DMS 273 treated with DMSO at 0.1 percent for 48 hours (cell line): Measurements from ENCODE around the gene LDB2.

Source experiments
- DNase-seq: peaks from one replicate; lab custom pipeline; 2025; lab: John Stamatoyannopoulos, UW

LDB2 gene

DNA sequence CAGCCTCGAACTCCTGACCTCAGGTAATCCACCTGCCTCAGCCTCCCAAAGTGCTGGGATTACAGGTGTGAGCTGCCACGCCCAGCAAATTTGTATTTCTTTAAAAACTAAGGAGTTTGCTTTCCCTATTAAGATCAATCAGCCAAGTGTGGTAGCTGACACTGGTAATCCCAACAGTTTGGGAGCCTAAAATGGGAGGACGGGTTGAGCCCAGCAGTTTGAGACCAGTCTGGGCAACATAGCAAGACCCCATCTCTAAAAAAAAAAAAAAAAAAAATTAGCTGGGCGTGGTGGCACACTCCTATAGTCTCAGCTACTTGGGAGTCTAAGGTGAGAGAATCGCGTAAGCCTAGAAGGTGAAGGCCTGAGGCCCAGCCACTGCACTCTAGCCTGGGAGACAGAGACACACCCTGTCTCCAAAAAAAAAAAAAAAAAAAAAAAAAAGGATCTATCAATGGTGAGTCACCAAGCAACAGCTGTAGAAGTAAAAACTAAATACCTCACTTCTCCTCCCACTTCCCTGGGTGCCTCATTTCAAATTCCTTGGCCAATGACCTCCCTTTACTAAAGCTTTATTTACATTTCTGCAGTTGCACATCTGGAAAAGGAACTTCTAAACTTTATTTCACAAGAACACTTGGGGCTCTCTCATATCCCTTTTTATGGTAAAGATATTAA, 54.5 kb downstream of the LDB2 start:
- no peak for DNase-seq

DNA sequence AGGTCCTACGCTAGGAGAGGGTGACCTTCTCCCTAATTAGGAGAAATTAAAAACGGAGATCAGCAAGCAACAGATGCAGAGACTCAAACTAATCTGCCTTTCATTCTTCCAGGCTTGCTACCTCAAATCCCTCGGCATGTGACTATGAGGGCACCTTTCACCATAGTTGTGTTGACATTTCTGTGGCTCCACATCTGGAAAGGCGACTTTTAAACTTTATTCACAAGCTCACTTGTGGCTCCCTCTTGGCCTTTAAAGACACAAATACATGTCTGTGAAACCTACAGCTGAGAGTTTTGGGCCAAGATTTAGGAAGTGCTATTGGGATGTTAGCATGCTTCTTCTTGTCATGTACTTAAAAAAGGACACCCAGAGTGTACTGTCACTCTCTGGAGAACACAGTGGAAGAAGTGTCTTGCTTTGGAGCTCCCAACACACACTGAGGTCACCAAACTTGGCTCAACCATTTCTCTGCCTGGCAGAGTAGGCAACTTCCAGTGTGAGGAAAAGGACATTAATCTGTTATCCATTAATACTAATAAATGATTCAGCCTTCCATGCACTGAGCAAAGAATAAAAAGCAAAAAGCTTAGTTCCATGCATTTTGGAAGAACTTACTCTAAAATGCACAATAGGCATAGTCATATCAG, 60.1 kb downstream of the LDB2 start:
- no peak for DNase-seq

DNA sequence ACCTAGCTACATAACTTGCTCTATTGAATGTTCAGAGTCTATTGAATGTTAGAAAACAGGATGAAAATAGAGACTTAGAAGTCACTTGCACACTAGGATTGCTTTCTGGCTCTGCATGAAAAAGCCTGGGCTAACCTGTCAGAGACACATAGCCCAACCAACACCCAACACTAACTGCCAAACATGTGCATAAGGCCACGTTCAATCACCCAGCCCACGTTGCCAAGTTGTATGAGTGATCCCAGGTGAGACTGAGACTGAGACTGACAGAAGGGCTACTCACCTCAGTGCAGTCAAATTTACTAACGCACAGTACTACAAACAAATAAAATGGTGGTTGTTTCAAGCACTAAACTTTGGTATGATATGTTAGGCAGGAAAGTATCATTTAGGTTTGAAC, 61.0 kb downstream of the LDB2 start:
- no peak for DNase-seq

DNA sequence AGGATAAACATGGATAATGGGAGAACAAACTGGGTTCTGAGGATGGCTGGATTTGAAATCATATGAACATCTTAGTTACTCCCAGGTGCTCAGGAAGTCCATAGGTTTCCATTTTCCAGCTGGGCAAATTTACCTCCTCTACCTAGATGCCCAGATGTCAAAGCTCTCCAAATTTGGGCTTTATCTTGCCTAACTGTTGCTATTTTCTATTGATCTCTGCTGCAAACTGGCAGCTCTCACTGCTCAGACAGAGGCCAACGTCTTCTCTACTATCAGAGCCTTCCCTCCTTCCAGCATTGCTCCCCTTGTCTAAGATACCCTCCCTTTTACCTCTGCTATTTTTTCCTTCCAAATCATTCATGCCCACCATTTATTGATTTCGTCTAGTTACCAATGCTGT, 62.1 kb downstream of the LDB2 start:
- no peak for DNase-seq

DNA sequence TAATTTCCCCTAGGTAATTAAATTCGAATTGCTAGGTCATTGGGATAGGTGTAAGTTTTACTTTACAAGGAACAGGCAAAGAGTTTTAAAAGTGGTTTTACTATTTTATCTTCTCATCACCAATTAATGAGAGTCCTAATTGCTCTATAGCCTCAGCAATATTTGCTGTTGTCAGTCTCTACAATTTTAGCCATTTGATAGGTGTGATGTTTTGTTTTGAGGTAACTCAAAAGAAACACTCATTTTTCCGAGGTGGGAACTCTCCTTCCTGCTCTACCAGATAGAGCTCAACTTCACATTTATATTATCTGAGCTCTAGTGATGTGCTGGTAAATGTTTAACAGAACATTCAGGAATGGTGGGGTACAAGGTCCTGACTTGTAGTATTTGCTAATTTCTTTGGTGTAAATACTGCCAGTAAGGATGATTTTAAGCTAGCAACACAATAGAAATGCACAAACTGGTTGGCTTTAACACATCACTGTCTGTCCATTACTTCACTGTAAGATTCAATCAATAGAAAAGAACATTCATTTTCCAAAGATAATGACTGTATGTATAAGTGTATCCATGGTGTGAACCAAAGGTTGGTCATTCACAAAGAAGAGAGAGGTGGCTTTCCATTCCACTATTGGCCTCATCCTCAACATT, 62.7 kb downstream of the LDB2 start:
- DNase-seq = no peak

DNA sequence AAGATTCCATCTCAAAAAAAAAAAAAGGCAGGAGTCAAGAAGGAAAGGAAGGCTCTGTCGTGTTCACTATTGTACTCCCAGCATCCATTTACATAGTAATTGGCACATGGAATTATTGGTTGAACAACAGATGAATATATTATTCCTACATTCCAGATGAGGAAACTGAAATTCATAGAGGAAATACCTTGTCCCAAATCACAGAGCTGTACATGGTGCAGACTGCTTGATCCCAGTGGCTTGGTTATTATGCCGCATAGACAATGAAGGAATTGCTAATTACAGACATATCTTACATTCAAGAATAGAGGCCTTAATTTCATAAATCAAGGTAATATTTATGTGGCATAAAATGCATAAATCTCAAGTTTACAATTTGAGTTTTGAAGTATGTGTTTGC, 63.6 kb downstream of the LDB2 start:
- no peak for DNase-seq

DNA sequence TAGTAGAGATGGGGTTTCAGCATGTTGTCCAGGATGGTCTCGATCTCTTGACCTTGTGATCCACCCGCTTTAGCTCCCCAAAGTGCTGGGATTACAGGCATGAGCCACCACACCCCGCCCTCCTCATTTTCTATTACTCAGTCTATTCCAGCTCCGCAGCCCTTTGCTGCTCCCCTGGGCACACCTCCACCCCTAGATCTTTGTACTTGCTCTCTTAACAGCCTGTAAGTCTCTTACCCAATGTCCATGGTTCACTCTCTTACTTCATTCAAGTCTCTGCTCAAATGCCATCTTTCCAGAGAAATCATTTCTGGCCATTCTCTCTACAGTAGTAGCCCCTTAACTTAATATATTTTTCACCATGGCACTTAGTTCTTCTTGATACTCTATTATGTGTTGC, 64.7 kb downstream of the LDB2 start:
- no peak for DNase-seq

DNA sequence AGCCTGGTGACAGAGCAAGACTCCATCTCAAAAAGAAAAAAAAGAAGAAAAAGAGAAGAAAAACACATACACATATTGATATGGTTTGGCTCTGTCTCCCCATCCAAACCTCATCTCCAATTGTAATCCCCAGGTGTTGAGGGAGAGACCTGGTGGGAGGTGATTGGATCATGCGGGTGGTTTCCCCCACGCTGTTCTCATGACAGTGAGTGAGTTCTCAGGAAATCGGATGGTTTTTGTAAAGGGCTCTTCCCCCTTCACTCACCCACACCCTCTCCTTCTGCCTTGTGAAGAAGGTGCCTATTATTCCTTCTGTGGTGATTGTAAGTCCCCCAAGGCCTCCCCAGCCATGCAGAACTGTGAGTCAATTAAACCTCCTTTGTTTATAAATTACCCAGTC, 68.4 kb downstream of the LDB2 start:
- no peak for DNase-seq

DNA sequence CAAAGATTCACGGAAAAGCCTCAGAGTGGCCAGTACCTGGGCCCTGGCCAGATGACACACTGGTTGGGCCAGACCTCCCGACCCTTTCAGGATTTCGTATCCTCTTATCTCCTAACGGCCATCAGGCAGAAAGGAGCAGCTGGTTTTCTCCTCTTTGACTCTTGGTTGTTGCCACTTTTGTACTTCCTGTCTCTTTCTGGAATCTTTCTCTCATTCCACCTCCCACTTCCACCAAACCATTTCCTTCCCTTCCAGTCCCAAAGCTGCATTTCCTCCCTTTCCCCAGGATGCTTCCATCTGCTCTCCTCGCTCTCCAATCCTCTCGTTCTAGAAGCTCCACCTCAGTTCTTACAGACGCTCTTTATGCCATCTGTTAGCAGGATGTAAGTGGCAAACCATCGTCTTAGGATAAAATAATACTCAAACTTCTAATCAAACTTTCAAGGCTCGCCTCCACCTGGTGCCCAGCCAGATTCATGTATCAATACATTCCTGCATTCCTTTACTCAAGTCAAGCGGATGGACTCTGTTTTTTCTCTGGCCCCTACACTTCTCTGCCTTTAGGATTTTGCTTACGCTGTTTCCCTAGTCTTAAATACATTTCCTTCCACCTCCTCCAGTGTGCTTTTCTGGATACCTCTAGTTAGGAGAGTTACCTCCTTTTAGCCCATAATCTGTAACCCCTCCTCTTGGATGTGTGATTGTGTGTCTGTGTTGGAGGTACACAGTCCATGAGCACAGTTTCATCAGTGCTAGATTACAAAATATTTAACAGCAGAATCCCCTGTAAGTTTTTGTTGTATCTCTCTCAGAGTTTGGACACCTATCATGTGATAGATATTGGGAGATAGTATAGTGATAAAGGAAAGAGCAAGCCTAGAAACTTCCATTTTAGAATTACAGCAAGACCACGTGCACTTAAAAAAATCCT, 70.4 kb downstream of the LDB2 start:
- DNase-seq = no peak

DNA sequence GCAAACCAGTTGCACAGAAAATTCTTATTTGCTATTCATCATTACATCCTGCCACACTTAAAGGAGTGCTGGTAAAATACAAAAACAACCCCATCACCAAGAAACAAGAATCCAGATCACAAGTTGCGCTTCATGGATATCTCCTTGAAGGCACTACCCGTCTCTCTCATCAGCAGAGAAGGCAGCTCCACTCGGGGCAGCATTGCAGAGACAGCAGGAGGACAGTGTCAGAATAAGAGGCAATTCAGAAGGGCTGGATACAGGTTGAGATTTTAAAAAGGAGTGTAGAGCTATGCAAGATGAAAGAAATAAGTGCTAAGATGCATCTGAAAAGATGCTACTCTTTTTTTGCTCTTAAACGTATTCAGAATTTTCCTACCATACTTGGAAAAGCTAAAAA, 71.4 kb downstream of the LDB2 start:
- DNase-seq = no peak

DNA sequence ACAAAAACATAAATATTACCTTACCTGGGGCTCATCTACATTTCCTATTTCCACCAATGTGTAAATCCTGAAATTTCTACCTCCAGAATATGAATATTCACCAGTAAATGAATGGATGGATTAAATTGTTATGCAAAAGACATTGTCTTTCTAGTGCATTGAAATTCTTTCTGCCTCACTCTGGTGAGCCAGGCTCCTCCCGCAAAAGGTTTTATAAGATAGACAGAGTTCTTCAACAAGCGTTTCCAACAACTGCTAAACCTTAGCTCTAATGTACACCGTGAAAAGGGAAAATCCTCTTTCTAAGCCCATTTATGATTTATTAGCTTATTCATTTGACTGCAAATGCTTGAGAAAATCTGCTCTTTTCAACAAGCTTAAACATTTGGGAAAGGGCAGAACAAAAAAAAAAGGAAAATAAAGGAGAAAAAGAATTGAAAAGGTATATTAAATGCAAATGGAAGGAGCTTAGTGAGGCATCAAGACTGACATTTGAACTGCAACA, 72.0 kb downstream of the LDB2 start:
- DNase-seq = no peak

DNA sequence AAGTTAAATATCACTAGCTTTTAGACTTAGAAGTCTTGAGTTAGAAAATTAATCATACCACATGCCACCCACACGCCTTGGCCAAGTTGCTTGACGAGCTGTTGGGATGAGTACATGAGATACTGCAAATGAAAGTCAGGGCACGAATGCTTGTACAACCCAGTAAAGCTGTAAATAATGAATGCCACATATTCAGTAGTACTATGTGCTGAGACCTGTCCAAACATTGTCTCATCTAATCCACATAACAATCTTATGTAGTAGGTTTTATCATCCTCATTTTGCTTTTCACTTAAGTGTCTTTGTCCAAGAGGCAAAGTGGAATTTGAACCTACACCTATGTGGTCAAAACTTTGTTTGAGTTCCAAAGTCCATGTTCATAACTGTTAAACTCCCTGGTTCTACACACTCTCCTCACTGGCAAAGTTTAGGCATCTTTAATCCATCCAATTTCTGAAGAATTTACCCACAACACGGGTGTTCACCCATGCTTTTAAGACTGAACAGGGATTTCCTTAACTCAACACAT, 74.1 kb downstream of the LDB2 start:
- no peak for DNase-seq

DNA sequence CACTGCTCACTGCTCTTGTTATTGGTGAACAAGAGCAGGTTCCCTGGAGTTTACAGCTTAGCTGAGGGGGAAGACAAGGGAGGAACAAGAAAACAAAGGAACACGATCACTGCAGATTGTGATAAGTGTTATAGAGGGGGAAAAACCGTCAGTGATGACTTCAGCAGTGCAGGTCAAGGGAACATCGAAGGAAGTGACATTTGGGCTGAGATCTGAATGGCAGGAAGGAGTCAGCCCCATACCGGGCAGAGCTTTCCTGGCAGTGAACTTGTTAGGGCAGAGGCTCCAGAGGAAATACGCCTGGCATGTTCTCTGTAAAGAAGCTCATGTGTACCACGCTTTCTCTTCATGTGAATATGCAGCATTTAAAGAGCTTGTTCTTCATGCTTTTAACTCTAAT, 78.1 kb downstream of the LDB2 start:
- no peak for DNase-seq

DNA sequence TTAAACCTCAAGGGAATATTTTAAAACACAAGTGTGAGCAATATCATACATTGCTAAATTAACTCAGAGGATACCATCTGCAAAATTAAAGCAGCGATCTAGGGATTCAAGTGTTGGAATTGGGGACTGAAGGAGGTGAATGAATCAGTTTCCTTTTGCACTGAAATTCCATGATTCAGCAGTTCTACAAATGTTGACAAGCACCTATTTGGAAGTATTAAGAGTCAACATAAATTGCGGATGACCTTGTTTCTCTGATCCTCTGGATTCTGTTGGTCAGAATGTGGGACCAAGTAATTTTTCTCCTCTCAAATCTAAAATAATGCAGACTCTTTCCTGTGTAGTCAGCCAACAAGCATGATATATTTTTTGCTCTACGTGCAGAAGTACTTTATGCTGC, 78.8 kb downstream of the LDB2 start:
- DNase-seq = no peak

DNA sequence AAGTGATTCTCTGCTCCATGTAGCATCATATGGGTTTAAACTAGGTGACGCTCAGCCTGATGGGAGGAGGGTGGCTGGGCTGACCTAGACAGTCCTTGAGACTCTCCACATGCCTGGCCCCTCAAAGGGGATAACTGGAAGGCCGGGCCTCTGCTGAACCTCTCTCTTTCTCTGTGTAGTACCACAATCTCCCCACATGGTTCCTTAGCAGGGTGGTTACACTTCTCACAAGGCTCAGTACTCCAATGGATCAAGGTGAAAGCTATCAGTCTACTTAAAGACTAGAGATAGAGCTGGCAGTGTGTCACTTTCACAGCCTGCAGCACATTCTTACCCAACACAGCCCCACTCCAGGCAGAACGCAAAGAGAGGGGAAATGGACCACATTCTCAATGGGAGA, 80.4 kb downstream of the LDB2 start:
- no peak for DNase-seq

DNA sequence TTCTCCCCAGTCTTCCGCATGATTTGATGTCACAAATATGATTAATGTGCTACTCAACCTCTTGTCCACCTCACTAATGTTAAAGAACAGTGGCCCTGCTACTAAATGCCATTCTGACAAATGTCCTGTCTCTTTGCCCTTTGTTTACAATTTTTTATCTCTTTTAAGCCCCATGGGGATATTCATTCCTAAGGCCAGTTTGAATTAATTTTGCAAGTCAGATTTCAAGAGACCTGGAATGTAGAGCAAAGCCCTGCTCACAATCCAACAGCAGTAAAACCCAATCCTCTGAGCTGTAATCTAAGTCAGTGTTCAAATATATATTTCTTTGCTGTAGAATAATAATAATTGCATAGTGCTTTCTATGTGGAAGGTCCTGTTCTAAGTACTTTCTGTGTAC, 81.2 kb downstream of the LDB2 start:
- DNase-seq = no peak

DNA sequence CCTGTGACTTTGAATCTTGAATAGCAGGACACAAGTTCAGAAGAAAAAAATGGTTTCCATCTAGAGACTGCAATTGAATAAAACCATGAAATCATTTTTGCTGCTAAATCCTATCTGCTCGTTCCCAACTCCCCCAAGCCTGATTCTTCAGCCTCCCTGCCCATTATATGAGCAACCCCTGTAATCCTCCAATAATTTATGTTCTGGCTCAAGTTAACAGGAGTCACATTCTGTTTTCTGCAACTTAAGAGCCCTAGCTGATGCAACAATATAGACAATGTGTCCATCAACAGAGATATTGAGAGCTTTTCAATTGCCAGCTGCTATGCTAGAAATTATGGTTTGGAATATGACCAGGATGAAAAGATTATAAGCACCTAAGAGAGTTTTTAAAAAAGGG, 84.1 kb downstream of the LDB2 start:
- DNase-seq = no peak

DNA sequence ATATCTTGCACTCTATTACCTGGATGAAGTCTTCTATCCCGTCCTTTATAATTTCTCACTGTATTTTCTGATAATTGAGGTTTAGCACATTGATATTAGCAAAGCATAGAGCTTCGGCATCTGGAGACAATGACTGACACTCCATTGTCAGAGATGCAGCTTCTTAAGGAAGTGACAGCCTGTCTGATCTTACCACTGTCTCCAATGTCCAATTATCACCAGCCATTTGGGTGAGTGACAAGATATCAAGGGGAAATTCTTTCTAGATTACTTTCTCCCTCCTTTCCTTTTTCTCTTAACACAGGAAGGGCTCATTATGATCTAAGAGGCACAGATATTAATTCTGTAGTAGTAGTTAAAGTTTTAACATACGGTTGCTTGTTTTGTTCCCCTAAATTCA, 86.4 kb downstream of the LDB2 start:
- DNase-seq = no peak

DNA sequence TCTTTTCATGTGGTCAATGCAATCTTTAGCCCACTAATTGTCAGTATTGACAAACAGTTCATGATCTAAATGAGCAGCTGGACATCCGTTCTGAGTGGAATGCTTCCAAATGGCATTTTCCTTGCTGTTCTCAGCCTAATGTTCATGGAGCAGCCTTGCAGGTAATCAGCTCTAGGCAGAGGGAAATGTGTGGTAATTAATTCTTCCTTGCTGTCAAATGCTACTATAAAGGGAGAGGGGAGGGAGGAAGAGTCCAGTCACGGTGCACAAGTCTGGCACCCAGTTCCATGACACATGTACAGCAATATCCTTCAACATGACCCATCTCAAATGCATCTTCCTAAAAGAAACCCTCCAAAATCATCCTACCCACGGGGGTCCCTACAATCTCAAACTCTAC, 88.5 kb downstream of the LDB2 start:
- DNase-seq = no peak

DNA sequence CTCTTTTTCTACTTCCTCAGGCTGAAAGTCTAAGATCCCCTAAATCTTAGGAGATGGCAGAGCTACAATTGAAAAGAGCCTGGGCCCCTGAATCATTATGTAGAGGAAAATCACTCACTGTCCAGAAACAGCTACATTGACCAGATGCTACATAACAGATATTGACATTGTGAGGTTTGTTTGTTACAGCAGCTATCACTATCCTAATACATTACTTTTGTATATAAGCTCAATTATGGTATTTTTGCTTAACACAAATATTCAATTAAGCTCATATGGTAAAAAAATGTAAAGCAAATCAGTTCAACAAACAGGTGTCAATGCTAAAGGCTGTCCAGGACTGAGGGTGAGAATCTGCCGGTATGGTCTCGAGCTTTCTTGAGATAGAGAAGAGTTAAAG, 89.4 kb downstream of the LDB2 start:
- DNase-seq = no peak

DNA sequence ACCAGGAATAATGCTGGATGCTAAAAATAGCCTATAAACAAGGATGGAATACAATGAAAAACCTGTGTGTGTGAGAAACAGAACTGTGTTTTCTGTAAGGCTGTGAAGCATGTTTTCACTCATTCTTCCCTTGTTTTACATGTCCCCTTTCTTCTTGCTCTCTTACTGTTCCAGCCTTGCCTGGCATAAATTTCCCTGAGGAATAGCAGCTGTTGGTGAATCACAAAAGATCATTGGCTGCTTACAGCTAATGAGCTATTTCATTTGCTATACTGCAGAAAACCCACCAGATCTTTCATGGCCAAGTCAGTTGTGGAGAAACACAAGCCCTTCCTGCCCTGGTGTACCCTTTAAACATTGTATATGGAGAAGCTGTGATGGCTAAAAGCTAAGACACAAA, 91.1 kb downstream of the LDB2 start:
- DNase-seq = no peak

DNA sequence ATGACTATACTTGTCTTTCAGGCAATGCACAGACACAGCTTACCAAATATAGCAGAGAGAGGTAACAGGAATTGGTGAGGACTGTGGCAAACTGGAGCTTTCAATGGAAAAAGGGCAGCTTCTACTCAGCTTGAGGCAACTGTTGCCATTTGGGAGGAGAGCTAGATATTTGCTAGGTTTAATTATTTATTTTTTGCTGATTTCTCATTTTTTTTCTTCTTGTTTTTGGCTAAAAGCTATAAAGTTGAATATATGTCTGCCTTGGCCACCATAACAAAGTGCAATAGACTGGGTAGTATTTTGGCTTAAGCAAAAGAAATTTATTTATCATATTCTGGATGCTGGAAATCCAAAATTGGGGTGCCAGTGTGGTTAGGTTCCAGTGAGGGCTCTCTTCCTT, 93.9 kb downstream of the LDB2 start:
- DNase-seq = no peak
